Activated T-cell treated with anti-CD3 and anti-CD28 coated beads, Interleukin-2, amount 50 U/mL, for 48 hours (primary cell): ENCODE measurements around the gene C19orf18.
"Not testable (repeated sequence)": the region's sequence is repeated elsewhere in the genome, so short reads cannot be mapped to it uniquely, and the experiment has no call there.

Source experiments
- DNase-seq, 2 experiments: peaks; one replicate each; pipeline ENCODE4 v3.0.0-alpha.2; 2020

The C19orf18 gene

DNA sequence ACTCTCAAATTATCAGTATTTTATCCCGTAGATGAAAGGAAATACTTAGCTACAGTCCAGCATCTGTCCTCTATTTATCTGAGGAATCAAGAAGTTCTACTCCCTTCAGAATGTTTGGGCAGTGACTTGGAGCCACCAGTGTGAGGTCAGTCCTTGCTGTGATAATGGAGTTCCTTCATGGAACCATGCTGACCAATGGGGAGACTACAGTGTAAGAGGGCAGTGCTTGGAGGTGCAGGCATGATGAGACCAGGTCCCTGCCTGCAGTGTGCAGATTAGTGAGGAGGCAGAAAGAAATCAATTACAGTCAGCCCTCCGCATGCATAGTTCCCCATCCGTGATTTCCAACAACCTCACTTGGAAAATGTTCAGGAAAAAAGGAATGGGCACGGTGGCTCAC is at the start of gene C19orf18:
Gene C19orf18, minus strand, starts transcription at position 101 of the 400 bp plus-strand sequence. CDS start 102 bp downstream, outside the sequence.
- DNase-seq: no peak

- DNase-seq: no peak
Measured at GRCh38 chr19:58022283-58022660, 47.9 kb upstream of the C19orf18 start.

DNA sequence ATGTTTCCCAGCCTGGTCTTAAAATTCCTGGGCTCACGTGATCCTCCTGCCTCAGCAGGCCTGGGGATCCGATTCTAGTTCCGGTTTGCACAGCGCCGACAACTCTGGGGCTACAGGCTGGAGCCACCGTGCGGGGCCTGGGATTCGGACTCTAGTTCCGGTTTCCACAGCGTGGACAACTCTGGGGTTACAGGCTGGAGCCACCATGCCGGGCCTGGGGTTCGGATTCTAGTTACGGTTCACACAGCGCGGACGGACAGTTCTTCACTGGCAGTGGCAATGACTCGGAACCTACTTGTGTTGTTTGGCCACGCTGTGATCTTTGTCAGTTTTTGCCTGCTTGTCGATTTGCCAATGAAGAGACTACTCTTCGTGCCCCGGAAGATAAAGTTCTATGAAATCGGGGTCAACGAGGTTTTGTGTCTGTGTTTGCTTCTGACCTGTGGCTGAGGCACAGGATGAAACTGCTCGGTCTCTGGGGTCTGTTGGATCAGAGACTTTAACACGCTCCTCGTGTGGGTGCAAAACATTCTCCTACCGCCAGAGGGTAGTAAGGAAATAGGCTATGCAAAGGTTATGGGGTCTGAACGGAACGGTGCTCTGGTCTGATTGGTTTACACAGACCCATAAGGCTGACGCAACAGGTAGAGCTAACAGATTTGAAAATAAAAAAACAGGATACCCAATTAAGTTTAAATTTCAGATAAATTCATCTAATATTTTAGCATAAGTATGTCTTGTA is 47.4 kb upstream of the C19orf18 start:
- DNase-seq: peak; percentile 41 to 45

DNA sequence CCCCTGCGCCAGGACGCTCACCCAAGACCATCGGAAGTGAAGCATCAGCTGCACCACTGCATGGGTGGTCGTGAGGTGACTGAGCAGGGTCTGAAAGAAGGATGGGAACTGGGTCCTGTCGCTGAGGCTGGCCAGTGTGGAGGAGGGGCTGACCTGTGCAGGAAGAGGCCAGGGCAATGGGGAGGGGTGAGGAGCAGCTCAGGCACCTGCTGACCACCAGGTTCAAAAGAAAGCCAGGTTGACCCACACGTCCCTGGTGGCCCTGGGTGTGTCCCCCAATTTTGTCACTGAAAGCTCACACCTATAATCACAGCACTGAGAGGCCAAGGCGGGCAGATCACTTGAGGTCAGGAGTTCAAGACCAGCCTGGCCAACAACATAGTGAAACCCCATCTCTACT is 45.8 kb upstream of the C19orf18 start:
- no peak for DNase-seq

DNA sequence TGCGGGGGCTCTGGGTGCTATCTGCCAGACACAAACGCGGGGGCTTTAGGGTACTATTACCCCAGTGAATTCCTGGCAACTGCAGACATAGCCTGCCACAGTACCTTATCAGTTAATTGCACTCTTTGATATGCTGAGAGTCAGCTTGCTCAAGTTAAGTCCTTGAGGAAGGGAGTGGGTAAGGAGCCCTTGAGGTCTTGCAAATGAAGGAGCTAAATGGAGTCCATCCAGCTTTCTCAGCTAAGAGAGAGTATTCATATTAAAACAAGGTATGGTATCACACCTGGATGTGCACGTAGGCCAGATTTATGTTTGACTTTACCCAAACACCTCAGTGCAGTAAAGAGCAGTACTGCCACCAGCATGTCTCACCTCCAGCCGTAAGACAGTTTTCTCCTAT is 39.8 kb upstream of the C19orf18 start:
- no peak for DNase-seq

GRCh38 chr19:58010507-58010906 is 36.2 kb upstream of the C19orf18 start:
- no peak for DNase-seq

DNA sequence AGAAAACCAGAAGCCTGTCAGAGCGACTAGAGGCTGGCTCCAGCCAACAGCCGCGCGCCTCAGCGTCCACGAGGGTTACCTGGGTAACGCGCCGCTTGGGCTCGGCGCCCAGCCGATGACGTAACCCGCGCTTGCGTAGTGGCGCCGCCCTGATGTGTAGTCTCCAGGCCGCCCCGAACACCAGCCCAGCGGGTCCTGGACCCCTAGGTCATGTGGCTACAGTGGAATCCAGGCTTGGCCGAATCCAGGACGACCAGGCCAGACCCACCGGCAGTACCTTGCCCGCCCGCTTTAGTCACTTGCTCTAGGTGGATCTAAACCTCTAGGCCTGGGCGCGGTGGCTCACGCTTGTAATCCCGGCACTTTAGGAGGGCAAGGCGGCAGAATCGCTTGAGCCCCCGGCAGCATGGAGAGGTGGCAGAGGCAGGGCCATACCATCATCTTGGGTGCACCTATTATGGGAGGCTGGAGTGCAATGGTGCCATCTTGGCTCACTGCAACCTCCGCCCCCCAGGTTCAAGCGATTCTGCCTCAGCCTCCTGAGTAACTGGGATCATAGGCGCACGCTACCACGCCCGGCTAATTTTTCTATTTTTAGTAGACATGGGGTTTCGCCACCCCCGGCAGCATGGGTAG is 35.5 kb upstream of the C19orf18 start:
- DNase-seq: peak; percentile 65 to 75

DNA sequence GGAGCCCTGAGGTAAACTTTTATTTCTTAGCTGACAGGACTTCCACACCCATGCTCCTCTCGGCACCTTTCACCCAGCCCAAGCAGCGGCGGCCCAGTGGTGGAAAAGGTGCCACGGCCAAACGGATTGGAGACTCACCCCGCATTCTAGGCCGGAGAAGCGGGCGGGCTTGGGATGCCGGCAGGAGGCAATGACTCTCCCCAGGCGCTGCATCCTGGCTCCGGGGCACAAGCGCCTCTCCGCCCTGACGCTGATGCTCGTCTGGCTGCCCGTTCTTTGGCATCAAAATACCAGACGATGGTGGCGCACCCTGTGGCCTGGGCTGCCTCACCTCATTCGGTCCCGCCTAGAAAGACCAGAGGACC is 34.9 kb upstream of the C19orf18 start:
- DNase-seq: no peak

- DNase-seq: not testable (repeated sequence)
Measured at GRCh38 chr19:58008877-58009276, 34.5 kb upstream of the C19orf18 start.

DNA sequence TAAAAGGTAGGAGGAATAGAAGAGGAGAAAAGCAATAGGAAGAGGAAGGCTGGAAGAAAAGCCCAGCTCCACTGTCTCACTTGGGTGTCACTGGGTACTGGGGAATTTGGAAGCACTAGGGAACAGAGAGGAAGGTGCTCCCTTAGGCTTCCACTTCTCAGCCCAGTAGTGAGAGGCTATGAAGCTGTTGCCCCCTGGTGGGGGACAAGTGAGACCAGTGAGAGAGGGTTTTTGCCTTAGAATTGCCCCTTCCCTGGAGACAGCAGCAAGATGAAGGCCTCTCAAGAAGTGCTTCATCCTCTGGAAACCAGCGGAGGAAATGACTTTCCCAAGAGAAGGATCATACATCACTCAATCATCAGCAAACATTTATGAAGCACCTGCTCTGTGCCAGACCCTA is 33.0 kb upstream of the C19orf18 start:
- DNase-seq: no peak

DNA sequence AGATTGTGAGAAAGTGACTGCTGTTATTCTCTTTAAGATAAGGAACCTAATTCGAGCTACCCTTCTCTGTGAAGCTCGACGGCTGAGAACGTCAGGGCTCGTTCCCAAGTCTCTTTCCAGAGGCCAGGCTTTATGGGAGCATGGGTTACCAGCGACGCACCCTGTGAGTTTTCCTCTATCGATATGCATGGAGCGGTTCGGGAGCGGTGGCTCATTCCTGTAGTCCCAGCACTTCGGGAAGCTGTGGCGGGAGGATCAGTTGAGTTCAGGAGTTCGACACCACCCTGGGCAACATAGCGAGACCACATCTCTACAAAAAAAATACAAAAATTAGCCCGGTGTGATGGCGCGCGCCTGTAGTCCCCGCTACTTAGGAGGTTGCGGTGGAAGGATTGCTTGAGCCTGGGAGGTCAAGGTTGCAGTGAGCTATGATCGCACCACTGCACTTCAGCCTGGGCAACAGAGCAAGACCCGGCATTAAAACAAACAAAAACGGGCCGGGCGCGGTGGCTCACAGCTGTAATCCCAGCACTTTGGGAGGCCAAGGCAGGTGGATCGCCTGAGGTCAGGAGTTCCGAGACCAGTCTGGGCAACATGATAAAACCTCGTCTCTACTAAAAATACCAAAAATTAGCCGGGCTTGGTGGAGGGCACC is 29.0 kb upstream of the C19orf18 start:
- DNase-seq: no peak

GRCh38 chr19:58002384-58003173 is 28.2 kb upstream of the C19orf18 start, which contains the start of gene ZNF606:
ZNF606 (minus strand) TSS chr19:58002820; CDS start chr19:58001319, 1,501 bp downstream.
- DNase-seq: peak; percentile 83 to 88

GRCh38 chr19:58001895-58002369 is 27.6 kb upstream of the C19orf18 start:
- no peak for DNase-seq

DNA sequence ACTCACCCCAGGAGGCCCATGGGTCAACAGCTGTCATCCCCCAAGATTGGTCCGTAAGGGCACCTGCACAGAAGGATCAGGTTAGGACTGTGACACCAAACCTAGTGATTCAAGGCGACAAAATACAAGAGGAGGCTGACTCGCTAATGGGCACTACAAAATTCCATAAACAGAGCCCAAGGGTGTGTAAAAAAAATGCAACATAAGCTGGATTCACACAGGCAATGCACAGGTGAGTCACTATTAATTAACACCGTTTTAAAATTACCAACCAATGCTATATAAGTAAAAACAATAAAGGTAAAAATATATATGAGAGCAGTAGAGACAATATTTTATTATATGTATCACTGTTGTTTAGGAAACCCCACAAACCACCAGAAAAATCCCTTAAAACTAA is 26.3 kb upstream of the C19orf18 start:
- DNase-seq: no peak

GRCh38 chr19:57992841-57993240 is 18.5 kb upstream of the C19orf18 start:
- DNase-seq: no peak

- DNase-seq: no peak
Measured at GRCh38 chr19:57978586-57979289, 4.4 kb upstream of the C19orf18 start.

DNA sequence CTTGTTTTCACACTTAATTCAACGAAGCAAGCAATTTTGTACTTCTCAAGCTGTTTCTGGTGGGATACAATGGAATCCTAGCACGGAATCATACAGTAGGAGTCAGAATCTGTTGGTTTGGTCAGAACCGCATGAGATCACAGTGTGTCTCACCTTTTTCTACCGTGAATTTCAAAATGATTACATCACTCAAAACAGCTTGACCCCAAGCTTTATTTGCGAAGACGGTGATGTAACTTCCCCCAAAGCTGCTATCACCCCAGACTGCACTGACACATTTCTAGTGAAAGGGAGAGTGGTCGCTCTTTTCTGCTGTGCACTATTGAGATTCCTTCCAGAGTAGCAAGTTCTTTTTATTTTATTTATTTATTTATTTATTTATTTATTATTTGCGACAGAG is 9.6 kb downstream of the C19orf18 start:
- DNase-seq: no peak

- no peak for DNase-seq
Measured at GRCh38 chr19:57961785-57962184, 12.5 kb downstream of the C19orf18 start.

- no peak for DNase-seq
Measured at GRCh38 chr19:57954996-57955395, 19.3 kb downstream of the C19orf18 start.

- DNase-seq: no peak
Measured at GRCh38 chr19:57949702-57950101, 24.6 kb downstream of the C19orf18 start.

DNA sequence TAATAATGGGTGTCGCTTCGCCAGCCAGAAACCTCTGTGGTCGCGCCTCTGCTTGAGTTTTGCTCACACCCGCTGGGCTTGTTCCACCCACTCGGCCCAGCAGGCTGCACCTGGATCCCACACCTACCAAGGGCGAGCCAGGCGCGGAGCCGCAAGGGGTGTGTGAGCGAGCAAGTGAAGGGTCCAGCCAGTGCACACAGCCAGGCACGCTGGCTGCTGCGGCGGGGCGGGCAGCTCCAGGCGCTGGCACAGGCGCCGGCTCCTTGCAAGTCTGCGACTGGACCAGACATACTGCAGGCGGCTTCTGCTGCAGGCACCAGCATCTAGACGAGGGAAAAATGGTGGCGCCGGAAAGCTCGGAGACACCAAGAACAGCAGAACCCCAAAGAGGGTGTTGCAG is 25.0 kb downstream of the C19orf18 start:
- DNase-seq: no peak

DNA sequence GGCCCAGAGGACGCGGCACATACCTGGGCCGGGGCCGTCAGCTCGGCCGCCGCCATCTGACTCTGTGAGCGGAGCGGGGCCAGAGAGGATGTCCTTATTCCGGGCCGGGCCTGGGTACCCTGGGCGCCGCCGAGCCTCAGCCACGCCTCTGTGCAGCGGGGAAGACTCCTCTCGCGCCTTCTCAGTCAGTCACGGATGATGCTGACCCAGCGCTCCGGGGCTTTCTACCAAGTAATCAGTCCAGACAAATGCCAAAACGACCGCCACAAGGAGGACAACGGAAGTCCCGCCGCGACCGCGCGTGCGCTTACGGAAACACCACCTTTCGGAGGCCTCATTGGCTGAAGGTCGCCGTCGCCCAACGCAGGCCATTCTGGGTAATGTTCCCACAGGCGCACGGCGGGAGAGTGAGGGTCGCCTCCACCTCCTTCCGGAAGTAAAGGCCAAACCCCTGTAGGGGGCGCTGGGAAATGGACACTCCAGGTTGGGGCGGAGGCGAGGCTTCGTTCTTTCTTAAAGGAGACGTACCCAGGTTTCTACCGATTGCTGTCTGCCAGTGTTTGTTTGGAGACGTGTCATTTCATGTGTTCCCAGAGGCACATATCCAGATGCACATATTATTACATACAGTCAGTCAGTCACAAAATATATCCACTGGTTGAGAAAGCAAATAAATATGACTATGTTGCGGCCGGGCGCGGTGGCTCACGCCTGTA is 26.8 kb downstream of the C19orf18 start, which contains the start of gene ZNF256:
Gene ZNF256, minus strand, starts transcription at position 288 of the 716 bp plus-strand sequence. Its CDS starts 232 bp downstream, at position 56.
- DNase-seq: peak; percentile 92 to 94
